Measurements from ENCODE around the gene PIGM. TPM values are rescaled to one million over a fixed set of nuclear protein-coding genes. Genes with fewer than 3 reads are reported as not detected.
A peak's percentile ranks its signal among the peaks of the same experiment; 100 is the strongest.

PIGM gene
- total and polyA plus RNA-seq, 2 experiments from 2014 or later = 5.0 TPM

GRCh38 chr1:160070243-160071163, 38.7 kb upstream of the PIGM start:
- no peaks in the 10 kb centered on the region for H3K79me2 ChIP-seq (replicated peaks; ENCODE audit: insufficient read depth)
- H3K9me3 Mint-ChIP-seq = no peaks in the 10 kb centered on the region; the same call in 2 of the 3 replicates
- peaks cover 4% of the 10 kb centered on the region; the same call in 1 of the 2 replicates for H3F3A ChIP-seq (replicated peaks; ENCODE audit: low read depth)
- peaks cover 42% of the 10 kb centered on the region for H3K27me3 ChIP-seq (ENCODE audit: insufficient read depth)
- ATAC-seq (peak; percentile 92), DNase-seq (ENCODE audit: low spot score) (peak; percentile 94)
- peak overlapping the region; percentile 87 for H3K4me3 ChIP-seq
- no peaks in the 10 kb centered on the region for H3K36me3 Mint-ChIP-seq (ENCODE audit: low read depth)
- H4K20me1 ChIP-seq (replicated peaks; ENCODE audit: insufficient read depth) = no peaks in the 10 kb centered on the region
- no peaks in the 10 kb centered on the region for H3K36me3 ChIP-seq (ENCODE audit: insufficient read depth)
- peaks cover 30% of the 10 kb centered on the region for H3K4me1 Mint-ChIP-seq
- H3K9me2 ChIP-seq (ENCODE audit: insufficient read depth) = no peaks in the 10 kb centered on the region
- H2AFZ ChIP-seq = peak overlapping the region; percentile 97
- no peak overlapping the region for H3K27ac Mint-ChIP-seq
- H3K4me3 Mint-ChIP-seq = peak overlapping the region; percentile 84
- TF ChIP-seq EZH2 (IDR thresholded peaks at IDR 0.05; ENCODE audit: low read depth, unreplicated experiment) (no peak), EZH2phosphoT487 (IDR thresholded peaks at IDR 0.05; ENCODE audit: unreplicated experiment) (no peak), STAT1 (IDR thresholded peaks at IDR 0.05; ENCODE audit: unreplicated experiment) (no peak), CREB1 (CRISPR knock-in tag; IDR thresholded peaks at IDR 0.05; ENCODE audit: low read depth) (no peak), ZNF114 (CRISPR knock-in tag; IDR thresholded peaks at IDR 0.05) (no peak), CTCF (conservative IDR thresholded peaks at IDR 0.05; ENCODE audit: low read depth in 2 of 2) (no peak), REST (IDR thresholded peaks at IDR 0.05; ENCODE audit: unreplicated experiment) (no peak), ZNF462 (CRISPR knock-in tag; IDR thresholded peaks at IDR 0.05) (no peak), NANOG (IDR thresholded peaks at IDR 0.05; ENCODE audit: borderline replicate concordance) (no peak), JUNB (IDR thresholded peaks at IDR 0.05; ENCODE audit: unreplicated experiment) (no peak), ZNF331 (CRISPR knock-in tag; IDR thresholded peaks at IDR 0.05; ENCODE audit: low read depth) (no peak), ETS1 (IDR thresholded peaks at IDR 0.05) (no peak)
- peak overlapping the region; percentile 83 for H3K4me2 ChIP-seq
- H3K27ac ChIP-seq (ENCODE audit: low read depth) = no peak overlapping the region
- H3K27me3 Mint-ChIP-seq (ENCODE audit: insufficient read depth, low read depth, poor library complexity) = peaks cover 16% of the 10 kb centered on the region
- H3K4me1 ChIP-seq (ENCODE audit: insufficient read depth) = peaks cover 21% of the 10 kb centered on the region

Measured in GM23338 (cell line).